ENCODE data around the gene SUN1. TPM values are rescaled to one million over a fixed set of nuclear protein-coding genes. Genes with fewer than 3 reads are reported as not detected.

The SUN1 gene
- total RNA-seq, 2 experiments from 2014 or later: 69.5 to 69.9 TPM

GRCh38 chr7:851204-851603 is 18.9 kb downstream of the SUN1 start:
- ChIA-PET CTCF (no interaction called here), POLR2A (no interaction called here)
- Mint-ChIP-seq H3K4me1 (ENCODE audit: low read depth) (peaks cover 3% of the 10 kb centered on the region), H3K27me3 (no peaks in the 10 kb centered on the region), H3K9me3 (no peaks in the 10 kb centered on the region), H3K36me3 (peaks cover 25% of the 10 kb centered on the region), H3K27ac (no peak overlapping the region), H3K4me3 (no peak overlapping the region)
- no peak for DNase-seq
- intact Hi-C loops (cut with micrococcal nuclease): no loop called here

GRCh38 chr7:853366-854117 is 21.3 kb downstream of the SUN1 start:
- H3K27ac Mint-ChIP-seq: no peak overlapping the region
- H3K4me1 Mint-ChIP-seq (ENCODE audit: low read depth): no peaks in the 10 kb centered on the region
- no peaks in the 10 kb centered on the region for H3K27me3 Mint-ChIP-seq
- intact Hi-C loops (cut with micrococcal nuclease): no loop called here
- ChIA-PET CTCF (no interaction called here), POLR2A (no interaction called here)
- H3K4me3 Mint-ChIP-seq: no peak overlapping the region
- no peaks in the 10 kb centered on the region for H3K9me3 Mint-ChIP-seq
- peaks cover 27% of the 10 kb centered on the region for H3K36me3 Mint-ChIP-seq
- DNase-seq: no peak

GRCh38 chr7:854118-854775 is 22.0 kb downstream of the SUN1 start:
- POLR2A ChIA-PET: no interaction called here
- no peaks in the 10 kb centered on the region for H3K9me3 Mint-ChIP-seq
- intact Hi-C loops (cut with micrococcal nuclease): no loop called here

GRCh38 chr7:855686-856369 is 23.6 kb downstream of the SUN1 start:
- Mint-ChIP-seq H3K9me3 (no peaks in the 10 kb centered on the region), H3K4me1 (ENCODE audit: low read depth) (no peaks in the 10 kb centered on the region), H3K27ac (no peak overlapping the region), H3K4me3 (no peak overlapping the region), H3K27me3 (no peaks in the 10 kb centered on the region), H3K36me3 (peaks cover 32% of the 10 kb centered on the region)
- DNase-seq: no peak
- POLR2A ChIA-PET: no interaction called here
- CTCF ChIA-PET: no interaction called here
- intact Hi-C loops (cut with micrococcal nuclease): no loop called here

More at GRCh38 chr7:854118-854775, 22.0 kb downstream of the SUN1 start:
- no peak overlapping the region for H3K4me3 Mint-ChIP-seq
- H3K36me3 Mint-ChIP-seq: peaks cover 25% of the 10 kb centered on the region
- H3K4me1 Mint-ChIP-seq (ENCODE audit: low read depth): no peaks in the 10 kb centered on the region
- CTCF ChIA-PET: no interaction called here
- no peak overlapping the region for H3K27ac Mint-ChIP-seq
- DNase-seq: no peak
- H3K27me3 Mint-ChIP-seq: no peaks in the 10 kb centered on the region

GRCh38 chr7:856444-857095 is 24.3 kb downstream of the SUN1 start:
- H3K9me3 Mint-ChIP-seq: no peaks in the 10 kb centered on the region
- H3K4me3 Mint-ChIP-seq: no peak overlapping the region
- peaks cover 37% of the 10 kb centered on the region for H3K36me3 Mint-ChIP-seq
- intact Hi-C loops (cut with micrococcal nuclease): no loop called here
- no peaks in the 10 kb centered on the region for H3K27me3 Mint-ChIP-seq
- H3K27ac Mint-ChIP-seq: no peak overlapping the region
- DNase-seq: no peak
- POLR2A ChIA-PET: no interaction called here
- CTCF ChIA-PET: interaction anchor here (1.6 kb wide), 1 partner anchor 16 kb away, joined by 7 read pairs; no protein-coding TSS in a partner anchor
- no peaks in the 10 kb centered on the region for H3K4me1 Mint-ChIP-seq (ENCODE audit: low read depth)

- CTCF ChIA-PET: interaction anchor here (0.7 to 1.6 kb wide), 3 partner anchors 11 to 66 kb away, joined by 3 to 7 read pairs (median 6); no protein-coding TSS in a partner anchor
- Mint-ChIP-seq H3K4me3 (no peak overlapping the region), H3K4me1 (ENCODE audit: low read depth) (no peaks in the 10 kb centered on the region), H3K27me3 (no peaks in the 10 kb centered on the region), H3K36me3 (peaks cover 45% of the 10 kb centered on the region), H3K27ac (no peak overlapping the region), H3K9me3 (no peaks in the 10 kb centered on the region)
- intact Hi-C loops (cut with micrococcal nuclease): no loop called here
- POLR2A ChIA-PET: interaction anchor here (0.6 kb wide), 1 partner anchor 579 kb away, joined by 3 read pairs; no protein-coding TSS in a partner anchor
- DNase-seq: no peak
Measured at GRCh38 chr7:857661-858060, 25.4 kb downstream of the SUN1 start.

GRCh38 chr7:859359-860030 is 27.2 kb downstream of the SUN1 start:
- Mint-ChIP-seq H3K9me3 (no peaks in the 10 kb centered on the region), H3K27me3 (no peaks in the 10 kb centered on the region), H3K4me3 (no peak overlapping the region), H3K27ac (no peak overlapping the region), H3K36me3 (peaks cover 36% of the 10 kb centered on the region), H3K4me1 (ENCODE audit: low read depth) (no peaks in the 10 kb centered on the region)
- no peak for DNase-seq
- intact Hi-C loops (cut with micrococcal nuclease): no loop called here
- CTCF ChIA-PET: interaction anchor here (0.8 to 1.9 kb wide), 2 partner anchors 11 to 14 kb away, joined by 3 to 9 read pairs; no protein-coding TSS in a partner anchor
- POLR2A ChIA-PET: interaction anchor here (0.6 kb wide), 1 partner anchor 11 kb away, joined by 3 read pairs; no protein-coding TSS in a partner anchor

GRCh38 chr7:860149-860548 is 27.9 kb downstream of the SUN1 start:
- ChIA-PET POLR2A (interaction anchor here (0.6 kb wide), 1 partner anchor 10 kb away, joined by 3 read pairs; no protein-coding TSS in a partner anchor), CTCF (interaction anchor here (1.9 kb wide), 1 partner anchor 13 kb away, joined by 9 read pairs; no protein-coding TSS in a partner anchor)
- H3K4me3 Mint-ChIP-seq: no peak overlapping the region
- H3K9me3 Mint-ChIP-seq: no peaks in the 10 kb centered on the region
- DNase-seq: no peak
- H3K27me3 Mint-ChIP-seq: no peaks in the 10 kb centered on the region
- intact Hi-C loops (cut with micrococcal nuclease): no loop called here
- H3K36me3 Mint-ChIP-seq: peaks cover 39% of the 10 kb centered on the region
- no peak overlapping the region for H3K27ac Mint-ChIP-seq
- no peaks in the 10 kb centered on the region for H3K4me1 Mint-ChIP-seq (ENCODE audit: low read depth)

GRCh38 chr7:861222-861621 is 28.9 kb downstream of the SUN1 start:
- Mint-ChIP-seq H3K27ac (no peak overlapping the region), H3K36me3 (peaks cover 43% of the 10 kb centered on the region), H3K9me3 (no peaks in the 10 kb centered on the region), H3K4me1 (ENCODE audit: low read depth) (no peaks in the 10 kb centered on the region), H3K4me3 (no peak overlapping the region), H3K27me3 (no peaks in the 10 kb centered on the region)
- ChIA-PET CTCF (no interaction called here), POLR2A (no interaction called here)
- no peak for DNase-seq
- intact Hi-C loops (cut with micrococcal nuclease): no loop called here

- ChIA-PET POLR2A (no interaction called here), CTCF (interaction anchor here (0.5 to 0.9 kb wide), 2 partner anchors 11 to 73 kb away, joined by 3 read pairs; no protein-coding TSS in a partner anchor)
- intact Hi-C loops (cut with micrococcal nuclease): no loop called here
- DNase-seq: no peak
- no peak overlapping the region for H3K4me3 Mint-ChIP-seq
- H3K27ac Mint-ChIP-seq: no peak overlapping the region
- no peaks in the 10 kb centered on the region for H3K4me1 Mint-ChIP-seq (ENCODE audit: low read depth)
- H3K36me3 Mint-ChIP-seq: peaks cover 42% of the 10 kb centered on the region
- H3K27me3 Mint-ChIP-seq: no peaks in the 10 kb centered on the region
- H3K9me3 Mint-ChIP-seq: no peaks in the 10 kb centered on the region
Measured at GRCh38 chr7:862157-862556, 29.9 kb downstream of the SUN1 start.

GRCh38 chr7:863106-863505 is 30.8 kb downstream of the SUN1 start:
- H3K4me1 Mint-ChIP-seq (ENCODE audit: low read depth): no peaks in the 10 kb centered on the region
- H3K27me3 Mint-ChIP-seq: no peaks in the 10 kb centered on the region
- H3K4me3 Mint-ChIP-seq: no peak overlapping the region
- H3K27ac Mint-ChIP-seq: no peak overlapping the region
- intact Hi-C loops (cut with micrococcal nuclease): no loop called here
- H3K9me3 Mint-ChIP-seq: no peaks in the 10 kb centered on the region
- ChIA-PET POLR2A (no interaction called here), CTCF (interaction anchor here (0.9 to 1.1 kb wide), 2 partner anchors 10 to 46 kb away, joined by 3 to 6 read pairs; no protein-coding TSS in a partner anchor)
- no peak for DNase-seq
- peaks cover 44% of the 10 kb centered on the region for H3K36me3 Mint-ChIP-seq
